ENCODE measurements around the gene CRYGC. TPM values are rescaled to one million over a fixed set of nuclear protein-coding genes. Genes with fewer than 3 reads are reported as not detected.
A peak's percentile ranks its signal among the peaks of the same experiment; 100 is the strongest.

The CRYGC gene
- total and polyA plus RNA-seq, 2 of the 8 experiments (the other 6 are each of a cell fraction or from before 2014, with no cell fraction given): not detected

DNA sequence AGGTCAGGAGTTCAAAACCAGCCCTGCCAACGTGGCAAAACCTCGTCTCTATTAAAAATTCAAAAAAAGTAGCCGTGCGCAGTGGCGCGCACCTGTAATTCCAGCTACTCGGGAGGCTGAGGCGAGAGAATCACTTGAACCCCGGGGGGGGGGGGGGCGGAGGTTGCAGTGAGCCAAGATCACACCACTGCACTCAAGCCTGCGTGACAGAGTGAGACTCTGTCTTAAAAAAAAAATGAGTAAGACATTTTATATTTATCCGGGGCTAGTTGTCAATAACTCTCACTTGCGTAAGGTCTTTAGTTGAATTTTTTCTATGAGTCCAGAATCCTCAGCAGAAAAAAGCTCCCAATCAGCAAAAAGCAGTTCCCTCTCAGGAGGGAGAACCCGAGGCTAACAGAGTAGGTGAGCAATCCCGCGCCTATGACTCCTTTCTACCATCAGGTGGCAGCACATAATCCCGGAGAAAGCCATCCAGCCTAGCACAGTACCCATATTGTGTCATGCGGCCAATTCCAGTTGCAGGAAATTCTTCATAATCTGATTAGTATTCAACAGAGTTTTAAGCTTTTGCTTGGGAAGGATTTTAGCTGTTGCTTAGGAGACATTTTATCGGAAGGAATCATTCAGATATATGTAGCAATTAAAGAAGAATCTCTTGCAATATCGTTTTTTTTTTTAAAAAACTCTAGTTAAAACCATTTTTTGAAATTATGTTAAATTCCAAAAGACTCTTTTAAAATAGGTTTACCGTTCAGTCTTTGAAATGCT is 45.6 kb upstream of the CRYGC start:
- H3K27ac ChIP-seq (ENCODE audit: low read depth, low read length): no peak overlapping the region
- CTCF ChIA-PET (ENCODE audit: partially characterized antibody): interaction anchor here (0.6 to 5.2 kb wide), 68 partner anchors 7 to 1797 kb away, joined by 3 to 56 read pairs (median 4); partner anchors contain the start of genes C2orf80, CRYGA, CRYGB and CRYGC
- no peak overlapping the region for H4K8ac ChIP-seq (ENCODE audit: extremely low read depth, insufficient read depth, low read length)
- H3K14ac ChIP-seq (ENCODE audit: insufficient read length): no peak overlapping the region
- no peak overlapping the region for H3K23ac ChIP-seq (ENCODE audit: insufficient read length)
- WGBS, 2 experiments (ENCODE audit: extremely low coverage in 1 of 2, insufficient coverage in 1 of 2, insufficient read length in 1 of 2, insufficient replicate concordance in 2 of 2, low coverage in 1 of 2, low lambda C conversion rate in 2 of 2, missing lambda C conversion rate in 1 of 2): 62% methylated on average over 21 of the region's 21 CpGs; no CpG with 5 or more reads in 1 of the 2 experiments
- H3K9ac ChIP-seq (replicated peaks in 1 of 4; ENCODE audit: extremely low read depth in 1 of 4, low read depth in 3 of 4, low read length in 3 of 4): no peak overlapping the region
- no peak overlapping the region for H4K5ac ChIP-seq (ENCODE audit: insufficient read length, low read depth, low read length)
- no peak overlapping the region for H3K18ac ChIP-seq (ENCODE audit: extremely low read depth, low read length)
- H3K23me2 ChIP-seq (ENCODE audit: low read depth, low read length): no peaks in the 10 kb centered on the region
- H2BK120ac ChIP-seq (replicated peaks; ENCODE audit: low read depth, low read length): no peak overlapping the region
- no peak overlapping the region for H2BK15ac ChIP-seq (ENCODE audit: low read length)
- H2BK5ac ChIP-seq (ENCODE audit: low read depth, low read length): no peak overlapping the region
- no peak overlapping the region for H2BK12ac ChIP-seq (ENCODE audit: low read depth, low read length)
- peaks cover 0 to 2% (median 2%) of the 10 kb centered on the region in 4 experiments; a peak in 2 of 7 replicates for H3K4me1 ChIP-seq (replicated peaks in 1 of 4; ENCODE audit: control insufficient read depth in 3 of 4, insufficient read depth in 4 of 4, low read length in 3 of 4)
- no peak overlapping the region for H3K4ac ChIP-seq (replicated peaks; ENCODE audit: insufficient read length, low read depth, low read length)
- no peaks in the 10 kb centered on the region for H3K79me2 ChIP-seq (ENCODE audit: control insufficient read depth in 1 of 2, insufficient read depth in 2 of 2, low read length in 2 of 2)
- DNase-seq (ENCODE audit: low read depth in 1 of 2, low spot score in 2 of 2) (peak; percentile 36 to 82), FAIRE-seq (peak; percentile 36)
- no peaks in the 10 kb centered on the region for H3K79me1 ChIP-seq (ENCODE audit: low read depth, low read length)
- H3K27me3 ChIP-seq (replicated peaks in 1 of 4; ENCODE audit: control insufficient read depth in 3 of 4, extremely low read depth in 1 of 4, insufficient read depth in 3 of 4, low read length in 3 of 4): no peaks in the 10 kb centered on the region
- H2AK5ac ChIP-seq (ENCODE audit: low read depth, low read length): no peak overlapping the region
- POLR2A ChIA-PET (ENCODE audit: partially characterized antibody): interaction anchor here (0.6 to 2.5 kb wide), 7 partner anchors 8 to 79 kb away, joined by 3 to 17 read pairs (median 4); partner anchors contain the start of gene IDH1
- H3K4me2 ChIP-seq (ENCODE audit: insufficient read depth in 1 of 2, low read depth in 2 of 2, low read length in 2 of 2): no peak overlapping the region
- no peak overlapping the region for H3K56ac ChIP-seq (replicated peaks; ENCODE audit: insufficient read length, low read depth, low read length)
- no peak overlapping the region for H2BK20ac ChIP-seq (ENCODE audit: low read length)
- no peaks in the 10 kb centered on the region for H3K36me3 ChIP-seq (ENCODE audit: control insufficient read depth in 2 of 4, insufficient read depth in 4 of 4, low read length in 3 of 4)
- H3K9me3 ChIP-seq (ENCODE audit: insufficient read depth in 2 of 2, low read depth in 1 of 2, low read length in 1 of 2): no peaks in the 10 kb centered on the region
- no peak overlapping the region for H4K91ac ChIP-seq (replicated peaks; ENCODE audit: insufficient read length, low read length)
- no peak overlapping the region for H3K4me3 ChIP-seq (ENCODE audit: extremely low read depth in 1 of 4, insufficient read depth in 2 of 4, low read depth in 3 of 4, low read length in 4 of 4)
- no peaks in the 10 kb centered on the region for H4K20me1 ChIP-seq (replicated peaks in 1 of 2; ENCODE audit: control insufficient read depth in 1 of 2, insufficient read depth in 2 of 2, low read length in 2 of 2)
- H2AFZ ChIP-seq (ENCODE audit: low read length): 0 out of 2 replicates have a peak overlapping the region, but pooled peaks have one; percentile 48
- TF ChIP-seq TAF7 (optimal IDR thresholded peaks at IDR 0.05; ENCODE audit: borderline replicate concordance, low read depth, low read length): no peak
- no peak for TF ChIP-seq SIN3A (conservative IDR thresholded peaks at IDR 0.05 in 1 of 2, IDR thresholded peaks at IDR 0.05 in 1 of 2; ENCODE audit: low read depth in 1 of 2, low read length in 2 of 2)
- peak; percentile 83 for TF ChIP-seq MAFK (IDR thresholded peaks at IDR 0.05; ENCODE audit: low read depth, low read length)
- no peak for TF ChIP-seq POLR2A (IDR thresholded peaks at IDR 0.05; ENCODE audit: control extremely low read depth in 1 of 2, low read depth in 2 of 2, low read length in 2 of 2)
- TF ChIP-seq RXRA (IDR thresholded peaks at IDR 0.05; ENCODE audit: insufficient read depth, low read depth, low read length): no peak
- no peak for TF ChIP-seq RFX5 (IDR thresholded peaks at IDR 0.05; ENCODE audit: borderline replicate concordance, low read depth, low read length)
- TF ChIP-seq KDM5A (IDR thresholded peaks at IDR 0.05; ENCODE audit: low read length): no peak
- TF ChIP-seq, protein P1, sequence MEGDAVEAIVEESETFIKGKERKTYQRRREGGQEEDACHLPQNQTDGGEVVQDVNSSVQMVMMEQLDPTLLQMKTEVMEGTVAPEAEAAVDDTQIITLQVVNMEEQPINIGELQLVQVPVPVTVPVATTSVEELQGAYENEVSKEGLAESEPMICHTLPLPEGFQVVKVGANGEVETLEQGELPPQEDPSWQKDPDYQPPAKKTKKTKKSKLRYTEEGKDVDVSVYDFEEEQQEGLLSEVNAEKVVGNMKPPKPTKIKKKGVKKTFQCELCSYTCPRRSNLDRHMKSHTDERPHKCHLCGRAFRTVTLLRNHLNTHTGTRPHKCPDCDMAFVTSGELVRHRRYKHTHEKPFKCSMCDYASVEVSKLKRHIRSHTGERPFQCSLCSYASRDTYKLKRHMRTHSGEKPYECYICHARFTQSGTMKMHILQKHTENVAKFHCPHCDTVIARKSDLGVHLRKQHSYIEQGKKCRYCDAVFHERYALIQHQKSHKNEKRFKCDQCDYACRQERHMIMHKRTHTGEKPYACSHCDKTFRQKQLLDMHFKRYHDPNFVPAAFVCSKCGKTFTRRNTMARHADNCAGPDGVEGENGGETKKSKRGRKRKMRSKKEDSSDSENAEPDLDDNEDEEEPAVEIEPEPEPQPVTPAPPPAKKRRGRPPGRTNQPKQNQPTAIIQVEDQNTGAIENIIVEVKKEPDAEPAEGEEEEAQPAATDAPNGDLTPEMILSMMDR (IDR thresholded peaks at IDR 0.05; ENCODE audit: control extremely low read depth in 1 of 3, insufficient read depth in 1 of 3, low read depth in 1 of 3, low read length in 3 of 3): peak; percentile 81 to 91 (median 87)

All from H1 (cell line).